Sigmoid colon (tissue), 3 donors: ENCODE results near the gene TES.

ENCODE experiments used
- CTCF ChIP-seq, 4 experiments: fragments of 450-650 bp in 3 of 4; fragments of 200-600 bp in 1 of 4; IDR thresholded peaks; one replicate each; pipeline ENCODE4 v1.5.1; 2016 to 2019; ENCODE audit warnings: antibody characterized with exemption in 4 of 4, mild to moderate bottlenecking in 3 of 4, moderate library complexity in 2 of 4
- POLR2A ChIP-seq, 2 donors: fragments of 450-650 bp; IDR thresholded peaks; one replicate each; pipeline ENCODE4 v1.6.1; 2016; ENCODE audit warnings: antibody characterized with exemption in 2 of 2, mild to moderate bottlenecking in 2 of 2, moderate library complexity in 2 of 2

DNA sequence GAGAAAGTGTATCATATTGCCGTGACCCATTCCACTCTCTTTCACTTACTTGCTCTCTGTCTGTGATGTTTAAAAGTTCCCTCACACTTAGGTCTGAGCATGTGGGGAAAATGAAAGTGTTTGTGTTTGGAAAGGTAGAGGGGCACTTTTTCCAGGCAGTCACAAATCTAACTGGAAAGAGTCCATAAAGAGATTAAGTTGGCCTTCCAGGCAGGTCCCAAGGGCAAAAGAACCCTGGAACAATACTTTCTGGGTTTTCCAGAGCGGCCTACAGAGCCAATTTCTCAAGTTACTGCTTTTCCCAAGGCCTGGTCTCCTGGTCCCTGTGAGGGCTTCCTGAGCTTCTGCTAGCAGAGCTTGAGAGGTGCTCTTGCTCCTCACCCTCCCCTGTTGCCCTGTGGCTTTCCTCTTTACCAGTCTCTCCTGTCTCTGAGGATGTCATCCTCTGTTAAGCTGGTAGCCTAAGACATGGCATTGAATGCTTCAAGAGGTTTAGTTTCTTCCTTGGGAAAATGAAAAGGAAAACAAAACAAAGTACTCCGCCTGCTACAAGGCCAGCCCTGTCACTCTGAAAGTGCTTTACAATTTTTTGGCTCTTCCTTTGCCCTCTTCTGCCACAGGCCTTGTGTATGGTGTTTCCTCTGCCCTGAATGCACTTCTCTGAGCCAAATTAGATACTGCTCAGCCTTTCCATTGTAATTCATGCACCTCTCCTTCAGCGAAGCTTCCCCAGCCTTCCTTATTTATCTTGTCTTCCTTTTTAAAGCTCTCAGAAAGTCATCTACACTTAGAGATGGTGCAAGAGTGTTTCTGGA lies 20.1 kb downstream of the TES start:
- TF ChIP-seq POLR2A (IDR thresholded peaks at IDR 0.05) = no peak
- no peak for TF ChIP-seq CTCF (IDR thresholded peaks at IDR 0.05)
